Endothelial cell (in vitro differentiated cells): ENCODE measurements around the gene ZDHHC11. TPM values are rescaled to one million over a fixed set of nuclear protein-coding genes. Genes with fewer than 3 reads are reported as not detected.
A peak's percentile ranks its signal among the peaks of the same experiment; 100 is the strongest.
"Not testable (repeated sequence)": the region's sequence is repeated elsewhere in the genome, so short reads cannot be mapped to it uniquely, and the experiment has no call there.

Source experiments
- DNase-seq: peaks from one replicate; pipeline ENCODE4 v3.0.0; 2021; ENCODE audit warnings: low spot score
- H3K27ac Mint-ChIP-seq: one replicate; pipeline ENCODE4 v1.8.0; 2021; ENCODE audit warnings: mixed read lengths, inconsistent platforms; ENCODE audit not compliant: unreplicated experiment
- H3K27me3 Mint-ChIP-seq: one replicate; pipeline ENCODE4 v1.8.0; 2021; ENCODE audit warnings: mild to moderate bottlenecking, moderate library complexity, mixed read lengths, inconsistent platforms; ENCODE audit not compliant: unreplicated experiment
- H3K36me3 Mint-ChIP-seq: one replicate; pipeline ENCODE4 v1.8.0; 2021; ENCODE audit warnings: mild to moderate bottlenecking, low read depth, mixed read lengths, inconsistent platforms; ENCODE audit not compliant: unreplicated experiment
- H3K4me1 Mint-ChIP-seq: one replicate; pipeline ENCODE4 v1.8.0; 2021; ENCODE audit warnings: mild to moderate bottlenecking, mixed read lengths, inconsistent platforms; ENCODE audit not compliant: unreplicated experiment
- H3K4me3 Mint-ChIP-seq: one replicate; pipeline ENCODE4 v1.8.0; 2021; ENCODE audit warnings: mild to moderate bottlenecking, mixed read lengths, inconsistent platforms; ENCODE audit not compliant: unreplicated experiment
- H3K9me3 Mint-ChIP-seq: one replicate; pipeline ENCODE4 v1.8.0; 2021; ENCODE audit warnings: mixed read lengths, inconsistent platforms; ENCODE audit not compliant: unreplicated experiment
- CTCF ChIP-seq: fragments of 200-600 bp; sonication (generic); IDR thresholded peaks from one replicate; pipeline ENCODE4 v1.5.0; 2021; ENCODE audit warnings: antibody characterized with exemption; ENCODE audit not compliant: unreplicated experiment
- total RNA-seq: library from RNA; stranded (reverse); fragmentation: NEBNext Ultra II Directional; extraction: Animal tissue kit (Norgen Biotek cat#: 25700); gene quantifications from one replicate; pipeline ENCODE4 v1.2.1, GENCODE V29; 2021; ENCODE audit not compliant: unreplicated experiment

The ZDHHC11 gene
- total RNA-seq, 1 donor from 2014 or later, result 14.3 TPM

- H3K4me1 Mint-ChIP-seq, result peaks cover 9% of the 10 kb centered on the region
- no peak overlapping the region for H3K27ac Mint-ChIP-seq
- H3K4me3 Mint-ChIP-seq, result no peak overlapping the region
- H3K9me3 Mint-ChIP-seq, result no peaks in the 10 kb centered on the region
- peaks cover 13% of the 10 kb centered on the region for H3K27me3 Mint-ChIP-seq
- no peak for DNase-seq
- TF ChIP-seq CTCF, result no peak
- H3K36me3 Mint-ChIP-seq, result peaks cover 11% of the 10 kb centered on the region
Observed at GRCh38 chr5:756865-757345, 93.9 kb downstream of the ZDHHC11 start.

GRCh38 chr5:756171-756570 lies 94.6 kb downstream of the ZDHHC11 start:
- TF ChIP-seq CTCF, result no peak
- H3K27me3 Mint-ChIP-seq, result peaks cover 12% of the 10 kb centered on the region
- H3K27ac Mint-ChIP-seq, result peak overlapping the region; percentile 72
- peaks cover 9% of the 10 kb centered on the region for H3K4me1 Mint-ChIP-seq
- no peak overlapping the region for H3K4me3 Mint-ChIP-seq
- H3K9me3 Mint-ChIP-seq, result no peaks in the 10 kb centered on the region
- H3K36me3 Mint-ChIP-seq, result peaks cover 11% of the 10 kb centered on the region
- no peak for DNase-seq

- H3K36me3 Mint-ChIP-seq, result peaks cover 11% of the 10 kb centered on the region
- DNase-seq, H3K27me3 Mint-ChIP-seq, H3K9me3 Mint-ChIP-seq, H3K4me1 Mint-ChIP-seq, H3K27ac Mint-ChIP-seq, H3K4me3 Mint-ChIP-seq: not testable (repeated sequence)
Observed at GRCh38 chr5:754143-754632, 96.6 kb downstream of the ZDHHC11 start.

- not testable (repeated sequence) for H3K4me3 Mint-ChIP-seq, H3K27ac Mint-ChIP-seq, DNase-seq, H3K9me3 Mint-ChIP-seq, H3K4me1 Mint-ChIP-seq, H3K27me3 Mint-ChIP-seq, H3K36me3 Mint-ChIP-seq
Observed at GRCh38 chr5:753567-754142, 97.1 kb downstream of the ZDHHC11 start.

- H3K36me3 Mint-ChIP-seq, H3K27ac Mint-ChIP-seq, DNase-seq, H3K27me3 Mint-ChIP-seq, H3K4me1 Mint-ChIP-seq, H3K4me3 Mint-ChIP-seq, H3K9me3 Mint-ChIP-seq: not testable (repeated sequence)
Observed at GRCh38 chr5:752532-753115, 98.2 kb downstream of the ZDHHC11 start.

GRCh38 chr5:751992-752391 lies 98.8 kb downstream of the ZDHHC11 start:
- not testable (repeated sequence) for H3K4me3 Mint-ChIP-seq

GRCh38 chr5:751496-751895 lies 99.3 kb downstream of the ZDHHC11 start:
- Mint-ChIP-seq H3K36me3 (peaks cover 6% of the 10 kb centered on the region), H3K9me3 (no peaks in the 10 kb centered on the region), H3K27ac (no peak overlapping the region), H3K4me1 (no peaks in the 10 kb centered on the region), H3K4me3 (no peak overlapping the region), H3K27me3 (peaks cover 4% of the 10 kb centered on the region)
- DNase-seq, result no peak
- no peak for TF ChIP-seq CTCF

More at GRCh38 chr5:751992-752391, 98.8 kb downstream of the ZDHHC11 start:
- not testable (repeated sequence) for DNase-seq, H3K4me1 Mint-ChIP-seq, H3K27ac Mint-ChIP-seq, H3K27me3 Mint-ChIP-seq, H3K9me3 Mint-ChIP-seq, H3K36me3 Mint-ChIP-seq

- H3K27me3 Mint-ChIP-seq, H3K27ac Mint-ChIP-seq, H3K9me3 Mint-ChIP-seq, DNase-seq, H3K36me3 Mint-ChIP-seq, H3K4me3 Mint-ChIP-seq, H3K4me1 Mint-ChIP-seq: not testable (repeated sequence)
Observed at GRCh38 chr5:750226-750625, 100.6 kb downstream of the ZDHHC11 start.
